Right lobe of liver (tissue), 6 donors: Measurements from ENCODE around the gene FAU. TPM values are rescaled to one million over a fixed set of nuclear protein-coding genes. Genes with fewer than 3 reads are reported as not detected.
A peak's percentile ranks its signal among the peaks of the same experiment; 100 is the strongest.

ENCODE experiments used
- ATAC-seq, 4 donors: fragments of 200-7000 bp; cut with Tn5 transposase; one replicate each; pipeline ENCODE4 v1.9.1; 2020; ENCODE audit warnings: mild to moderate bottlenecking in 4 of 4, moderate library complexity in 4 of 4
- DNase-seq, 3 donors: peaks; one replicate each; pipeline ENCODE4 v3.0.0-alpha.2; 2020
- H3K27ac ChIP-seq, 3 donors: fragments of 200-600 bp; one replicate each; pipeline ENCODE4 v1.8.0; 2022
- H3K27me3 ChIP-seq, 2 donors: fragments of 200-600 bp; one replicate each; pipeline ENCODE4 v1.8.0; 2022
- H3K36me3 ChIP-seq, 4 donors: fragments of 200-600 bp; sonication (generic) in 1 of 4; one replicate each; pipeline versions ENCODE4 v1.5.1 to v1.8.0; 2017 to 2022; ENCODE audit warnings: control low read depth in 1 of 4
- H3K4me1 ChIP-seq, 4 donors: fragments of 200-600 bp; sonication (generic) in 1 of 4; one replicate each; pipeline versions ENCODE4 v1.5.1 to v1.8.0; 2017 to 2022; ENCODE audit warnings: control low read depth in 1 of 4
- H3K4me3 ChIP-seq, 3 donors: fragments of 200-600 bp; one replicate each; pipeline ENCODE4 v1.8.0; 2022
- H3K9me3 ChIP-seq, 4 donors: fragments of 200-600 bp; sonication (generic) in 1 of 4; one replicate each; pipeline versions ENCODE4 v1.5.1 to v1.8.0; 2017 to 2022; ENCODE audit warnings: control low read depth in 1 of 4
- CTCF ChIP-seq, 4 donors: fragments of 200-600 bp in 3 of 4; fragments of 450-650 bp in 1 of 4; IDR thresholded peaks; one replicate each; pipeline versions ENCODE4 v1.5.1 to v1.8.0; 2016 to 2022; ENCODE audit warnings: antibody characterized with exemption in 4 of 4, mild to moderate bottlenecking in 2 of 4
- POLR2A ChIP-seq: fragments of 450-650 bp; IDR thresholded peaks from one replicate; pipeline ENCODE4 v1.6.1; 2017; ENCODE audit warnings: antibody characterized with exemption, mild to moderate bottlenecking
- WGBS: methylation state at CpG from one replicate; pipeline ENCODE4 v1.1.6; 2018; ENCODE audit warnings: low coverage, low lambda C conversion rate; ENCODE audit not compliant: insufficient coverage; ENCODE audit errors: missing lambda C conversion rate; 5-methylcytosine and 5-hydroxymethylcytosine counted together
- intact Hi-C, 2 donors: fragments of 100-400 bp; cut with DNase I; formaldehyde crosslinking; loops; one replicate each; pipeline versions ENCODE4 v1.11.2 to v1.14.1; 2022
- total RNA-seq, 6 experiments: library from RNA; depleted of rRNA in 2 of 6; stranded (reverse); fragments of >200 nt in 2 of 6; fragmentation: NEBNext Ultra II Directional in 3 of 6; extraction: Animal tissue kit (Norgen Biotek cat#: 25700) in 3 of 6; gene quantifications; one replicate each; pipeline versions ENCODE4 v1.1.0 to v1.2.4, GENCODE V29; 2016 to 2023
- donor health status: DM: no; HTN: yes; CAD: no.
- donor health status: DM: no; HTN: no; CAD: no.
- donor health status: DM: no; HTN: no; CAD: no.
- donor health status: DM: no; HTN: yes; CAD: no.
- donor health status: DM: no; HTN: yes; CAD: no.

FAU gene
- total RNA-seq, 6 experiments from 2014 or later, result 287 to 472 (median 343) TPM

- Histone ChIP-seq H3K36me3 (peaks cover 0 to 9% (median 3%) of the 10 kb centered on the region in 4 donors), H3K9me3 (no peaks in the 10 kb centered on the region), H3K27ac (no peak overlapping the region), H3K4me1 (peaks cover 0 to 45% (median 18%) of the 10 kb centered on the region in 4 donors), H3K27me3 (no peaks in the 10 kb centered on the region), H3K4me3 (no peak overlapping the region)
- intact Hi-C loops, result loop anchor here in 1 of 2 donors (10.0 kb wide), 1 partner anchor 70 kb away; no protein-coding TSS in a partner anchor
- ATAC-seq, result no peak
- TF ChIP-seq POLR2A (no peak), CTCF (IDR thresholded peaks at IDR 0.05) (no peak)
- WGBS, result 51% methylated on average over 4 of the region's 4 CpGs
- DNase-seq, result no peak
Observed at GRCh38 chr11:65104628-65105027, 17.3 kb downstream of the FAU start.

DNA sequence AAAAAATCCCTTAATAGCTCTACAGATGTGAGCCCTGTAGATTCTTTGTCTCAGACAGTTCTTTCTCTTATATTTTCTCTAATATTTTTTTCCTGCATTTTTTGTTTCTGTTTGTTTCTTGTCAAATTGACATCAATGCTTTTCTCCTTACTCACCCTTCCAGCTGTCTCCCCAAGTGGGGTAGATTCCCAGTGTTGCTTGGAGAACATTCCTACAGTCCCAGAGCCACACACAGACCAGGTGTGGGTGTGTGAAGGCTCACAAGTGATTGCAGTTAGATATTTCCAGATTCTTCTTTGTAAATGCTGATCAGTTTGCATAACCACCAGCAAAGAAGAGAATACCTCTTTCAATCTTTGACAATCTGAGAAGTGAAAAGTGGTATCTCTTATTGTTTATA, 18.5 kb downstream of the FAU start:
- no peak overlapping the region for H3K4me3 ChIP-seq
- no peaks in the 10 kb centered on the region for H3K27me3 ChIP-seq
- intact Hi-C loops, result loop anchor here in 1 of 2 donors (10.0 kb wide), 1 partner anchor 69 kb away; no protein-coding TSS in a partner anchor
- H3K4me1 ChIP-seq, result peaks cover 0 to 45% (median 18%) of the 10 kb centered on the region in 4 donors
- TF ChIP-seq CTCF (IDR thresholded peaks at IDR 0.05) (no peak), POLR2A (no peak)
- peak overlapping the region in 2 of 3 donors; percentile 32 to 81 for H3K27ac ChIP-seq
- ATAC-seq (no peak), DNase-seq (no peak)
- H3K36me3 ChIP-seq, result peaks cover 0 to 9% (median 4%) of the 10 kb centered on the region in 4 donors
- no peaks in the 10 kb centered on the region for H3K9me3 ChIP-seq

- DNase-seq (peak; percentile 47 to 80 (median 74)), ATAC-seq (peak; percentile 86 to 89 (median 86))
- Histone ChIP-seq H3K27me3 (no peaks in the 10 kb centered on the region), H3K36me3 (peaks cover 0 to 7% (median 0%) of the 10 kb centered on the region in 4 donors), H3K9me3 (no peaks in the 10 kb centered on the region), H3K4me3 (no peak overlapping the region), H3K4me1 (peaks cover 0 to 46% (median 20%) of the 10 kb centered on the region in 4 donors), H3K27ac (peak overlapping the region; percentile 7 to 81 (median 59))
- 43% methylated on average over 8 of the region's 8 CpGs for WGBS
- TF ChIP-seq POLR2A, result no peak
- no peak for TF ChIP-seq CTCF (IDR thresholded peaks at IDR 0.05)
- intact Hi-C loops, result loop anchor here in 1 of 2 donors (10.0 kb wide), 1 partner anchor 68 kb away; no protein-coding TSS in a partner anchor
Observed at GRCh38 chr11:65102142-65103095, 19.5 kb downstream of the FAU start.

DNA sequence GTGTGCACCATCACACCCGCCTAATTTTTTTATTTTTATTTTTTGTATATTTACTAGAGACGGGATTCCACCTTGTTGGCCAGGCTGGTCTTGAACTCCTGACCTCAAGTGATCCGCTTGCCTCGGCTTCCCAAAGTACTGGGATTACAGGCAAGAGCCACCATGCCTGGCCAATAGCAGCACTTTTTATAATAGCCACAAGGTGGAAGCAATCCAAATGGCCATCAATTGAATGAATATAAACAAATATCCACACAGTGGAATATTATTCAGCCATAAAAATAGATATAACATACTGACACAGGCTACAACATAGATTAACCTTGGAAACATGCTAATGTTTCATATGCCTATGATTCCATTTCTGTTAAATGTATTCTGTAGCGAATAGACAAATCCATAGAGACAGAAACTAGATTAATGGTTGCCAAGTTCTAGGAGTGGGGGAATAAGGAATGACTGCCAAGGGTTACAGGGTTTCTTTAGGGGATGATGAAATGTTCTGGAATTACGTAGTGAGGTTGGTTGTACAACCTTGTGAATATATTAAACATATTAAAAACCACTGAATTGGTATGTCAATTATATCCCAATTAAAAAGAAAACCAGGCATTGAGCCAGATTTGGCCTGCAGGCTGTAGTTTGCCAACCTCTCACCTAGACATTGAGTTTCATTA, 21.1 kb downstream of the FAU start:
- WGBS, result 68% methylated on average over 6 of the region's 6 CpGs
- peaks cover 0 to 7% (median 0%) of the 10 kb centered on the region in 4 donors for H3K36me3 ChIP-seq
- no peaks in the 10 kb centered on the region for H3K27me3 ChIP-seq
- DNase-seq (no peak), ATAC-seq (no peak)
- intact Hi-C loops, result loop anchor here in 1 of 2 donors (10.0 kb wide), 1 partner anchor 66 kb away; no protein-coding TSS in a partner anchor
- TF ChIP-seq CTCF (IDR thresholded peaks at IDR 0.05) (no peak), POLR2A (no peak)
- no peaks in the 10 kb centered on the region for H3K9me3 ChIP-seq
- no peak overlapping the region for H3K4me3 ChIP-seq
- H3K4me1 ChIP-seq, result peaks cover 0 to 53% (median 24%) of the 10 kb centered on the region in 4 donors
- H3K27ac ChIP-seq, result peak overlapping the region in 2 of 3 donors; percentile 59 to 81
